NCI-H187 (cell line): ENCODE measurements around the gene SLC9A9.

ENCODE experiments used
- DNase-seq, 2 experiments: peaks; one replicate each; lab custom pipeline; 2025; lab: John Stamatoyannopoulos, UW

SLC9A9 gene

DNA sequence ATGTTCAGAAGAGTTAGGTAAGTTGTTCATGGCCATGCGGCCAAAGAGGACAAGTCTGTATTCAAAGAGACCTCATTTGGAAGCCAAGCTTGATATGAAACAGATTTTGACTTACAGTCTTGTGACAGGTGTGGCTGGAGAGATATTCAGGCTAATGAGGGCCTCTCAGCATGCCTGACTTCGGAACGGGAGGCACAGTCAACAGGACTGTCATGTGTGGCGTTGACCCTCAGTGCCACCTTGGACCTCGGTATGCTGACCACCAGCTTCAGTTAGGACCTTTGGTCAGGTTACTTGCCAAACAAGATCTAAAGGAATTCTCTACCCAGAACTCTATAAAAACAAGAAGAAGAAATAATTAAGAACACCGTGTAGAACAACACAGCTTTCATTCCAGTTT, 604.6 kb downstream of the SLC9A9 start:
- no peak for DNase-seq

DNA sequence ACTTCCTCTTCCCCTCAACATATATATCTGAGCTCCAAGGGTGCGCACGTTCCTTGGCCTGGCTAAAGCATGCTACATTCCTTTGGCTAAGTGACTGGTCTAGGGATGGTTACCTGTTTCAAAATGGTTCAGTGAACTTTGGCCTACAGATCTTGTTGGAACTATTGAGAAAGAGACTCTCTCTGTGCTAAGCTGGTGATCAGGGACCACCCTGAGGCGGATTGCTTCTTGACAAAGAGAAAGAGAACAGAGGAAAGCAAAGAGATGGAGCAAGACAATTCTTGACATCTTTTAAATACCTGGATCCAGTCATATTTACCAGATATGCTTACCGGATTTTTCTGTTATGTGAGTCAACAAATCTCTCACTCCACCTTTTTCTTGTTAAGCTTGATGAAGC, 605.6 kb downstream of the SLC9A9 start:
- no peak for DNase-seq

DNA sequence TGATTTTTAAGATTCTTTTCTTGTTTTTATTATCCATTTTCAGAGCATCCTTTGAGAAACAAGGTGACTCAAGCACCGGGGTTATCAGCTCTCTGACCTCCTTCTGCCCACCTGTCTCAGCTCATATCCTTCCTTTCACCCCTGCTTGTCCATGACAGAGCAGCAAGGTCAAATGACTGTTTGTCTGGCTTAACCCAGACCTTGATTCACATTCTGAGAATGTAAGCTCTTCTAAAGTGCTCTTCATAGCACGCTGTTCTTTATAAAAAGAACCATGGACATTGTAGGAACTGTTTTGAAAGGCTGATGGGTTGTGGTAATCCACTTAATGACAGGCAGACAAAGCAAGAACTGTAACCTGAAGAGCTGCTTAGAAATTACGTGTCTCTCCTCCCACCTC, 606.2 kb downstream of the SLC9A9 start:
- DNase-seq = no peak

DNA sequence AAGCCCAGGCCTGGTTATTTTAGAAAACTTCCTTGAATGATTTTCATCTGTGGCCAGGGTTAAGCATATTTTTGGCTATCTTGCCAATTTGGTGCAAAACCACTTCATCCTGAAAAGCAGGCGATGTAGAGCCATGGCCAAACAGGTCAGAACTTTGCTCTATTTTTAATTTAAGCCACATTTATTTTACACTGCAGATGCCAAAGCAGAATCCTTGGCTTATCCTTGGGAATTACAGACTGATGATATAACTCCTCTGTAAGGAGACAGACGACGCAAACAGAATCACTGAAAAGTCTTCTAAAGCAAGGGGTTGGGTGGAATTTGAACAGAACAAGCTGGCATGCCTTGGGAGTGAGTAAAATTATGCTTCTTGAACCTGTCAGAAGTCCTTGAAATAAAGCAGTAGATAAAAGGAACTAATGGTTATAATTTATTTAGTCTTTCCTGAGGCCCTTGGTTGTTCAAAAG, 606.8 kb downstream of the SLC9A9 start:
- DNase-seq = no peak

DNA sequence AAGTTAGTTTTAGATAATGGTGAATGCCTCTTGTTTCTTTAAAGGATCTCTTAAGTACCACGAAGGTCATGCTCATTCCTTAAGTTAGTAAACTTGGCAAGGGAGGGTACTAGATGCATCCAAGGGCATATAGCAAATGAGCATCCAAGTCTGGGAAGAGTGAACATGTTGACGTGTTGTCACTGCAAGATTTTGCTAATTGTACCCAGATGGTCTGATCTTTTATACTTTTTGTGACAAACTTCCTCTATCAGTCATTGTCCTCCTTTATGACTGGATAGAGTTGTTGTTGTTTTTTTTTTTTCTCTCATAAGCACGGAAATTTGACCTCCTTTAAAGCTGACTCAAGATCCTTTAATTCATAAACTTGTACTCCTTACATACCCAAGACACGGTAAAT, 607.4 kb downstream of the SLC9A9 start:
- DNase-seq = no peak

DNA sequence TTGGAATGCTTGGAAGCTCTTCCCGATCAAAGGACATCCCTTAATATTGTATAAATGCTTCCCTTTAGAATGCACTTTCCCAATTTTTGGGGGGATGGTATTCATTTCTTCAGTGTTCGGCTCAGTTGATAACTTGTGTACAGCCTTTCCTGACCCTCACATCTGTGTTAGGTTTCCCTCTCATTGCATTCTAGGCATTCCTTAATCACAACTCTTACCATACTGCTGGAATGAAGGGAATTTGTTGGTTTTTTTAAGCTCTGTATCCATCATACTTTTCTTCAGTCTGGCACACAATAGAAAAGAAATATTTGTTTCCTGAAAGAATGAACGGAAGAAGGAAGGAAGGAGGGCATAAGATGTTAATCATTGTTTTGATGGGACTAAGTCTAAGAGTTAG, 609.2 kb downstream of the SLC9A9 start:
- DNase-seq = no peak

DNA sequence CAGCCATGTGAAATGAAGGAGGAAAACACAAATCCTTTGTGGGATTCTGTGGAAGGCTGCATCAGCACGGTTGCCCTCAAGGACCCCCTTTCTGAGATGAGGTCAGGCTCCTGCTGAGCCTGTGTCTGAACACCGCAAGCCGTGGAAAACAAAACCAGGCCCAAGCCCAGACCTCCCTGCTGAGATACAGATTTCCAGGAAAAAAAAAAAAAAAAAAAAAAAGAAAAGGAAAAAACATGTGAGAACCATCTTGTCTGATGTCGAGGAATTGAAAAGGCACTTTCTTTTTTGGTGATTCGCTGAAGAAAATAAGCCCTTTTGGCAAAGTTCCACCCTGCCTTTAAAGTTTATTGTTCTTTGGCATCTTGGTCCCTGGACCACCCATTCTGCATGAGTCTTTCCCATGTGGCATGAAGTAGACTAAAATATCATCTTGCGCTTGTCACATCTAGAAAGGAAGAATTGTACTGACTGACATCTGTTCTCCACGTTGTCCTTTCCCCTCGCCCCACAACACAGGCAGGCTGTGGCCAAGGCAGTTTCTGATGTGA, 611.1 kb downstream of the SLC9A9 start:
- DNase-seq = no peak

DNA sequence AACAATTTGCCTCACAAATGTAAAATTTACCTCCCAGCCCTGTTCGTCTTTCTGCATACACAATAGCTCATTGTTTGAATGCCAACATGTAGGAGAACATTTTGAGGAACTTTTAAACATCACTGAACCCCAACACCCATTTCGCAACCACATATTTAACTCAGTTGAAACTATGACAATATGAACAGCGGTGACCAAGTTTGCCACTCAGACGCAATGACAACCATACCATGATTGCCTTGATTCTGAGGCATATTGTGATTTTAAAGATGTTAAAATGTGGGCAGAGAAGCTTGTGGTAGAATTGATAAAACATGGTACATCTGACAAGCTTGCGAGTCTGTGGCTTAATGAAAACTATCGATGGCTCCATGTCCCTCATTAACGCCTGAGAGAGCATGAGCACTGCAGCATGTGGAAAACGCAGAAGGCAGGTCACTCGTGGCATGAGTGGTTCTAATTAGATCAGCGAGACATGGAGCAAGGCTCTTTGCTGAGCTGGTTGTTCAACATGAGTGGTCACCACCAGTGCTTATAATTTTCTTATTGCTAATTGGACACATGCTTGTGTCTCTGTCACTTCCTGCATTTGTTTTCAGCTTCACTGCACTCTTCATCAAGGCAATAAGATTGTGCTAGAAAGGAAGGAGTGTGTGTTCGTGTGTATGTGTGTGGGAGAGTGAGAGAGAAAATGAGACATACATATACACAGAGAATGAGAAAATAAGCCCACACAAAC, 611.9 kb downstream of the SLC9A9 start:
- no peak for DNase-seq

DNA sequence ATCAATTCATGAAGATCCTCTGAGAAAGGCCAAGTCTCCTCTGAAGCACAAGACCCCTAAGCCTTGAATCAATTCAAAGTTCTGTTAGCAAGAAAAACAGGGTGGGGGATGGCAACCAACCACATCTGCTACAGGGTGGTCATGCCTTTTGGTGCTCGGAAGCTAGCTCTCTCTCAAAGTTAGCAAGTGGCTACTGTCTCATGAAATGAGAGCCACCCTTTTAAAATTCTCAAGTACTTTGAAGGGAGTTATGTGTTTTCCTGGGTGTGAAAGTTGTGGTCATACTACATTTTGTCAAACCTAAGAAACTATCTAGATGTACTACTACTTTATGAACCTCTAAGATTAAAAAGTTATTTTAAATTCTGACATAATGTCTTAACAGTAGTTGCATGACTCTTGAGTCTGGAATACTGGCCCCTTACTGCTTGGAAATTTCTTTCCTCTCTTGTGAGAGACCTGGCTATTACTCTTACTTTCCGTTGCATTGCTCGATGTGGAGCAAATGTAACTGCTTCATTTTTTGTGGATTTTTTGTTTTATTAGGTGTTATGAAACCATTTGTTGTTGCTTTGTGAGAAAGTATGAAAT, 612.6 kb downstream of the SLC9A9 start:
- no peak for DNase-seq

DNA sequence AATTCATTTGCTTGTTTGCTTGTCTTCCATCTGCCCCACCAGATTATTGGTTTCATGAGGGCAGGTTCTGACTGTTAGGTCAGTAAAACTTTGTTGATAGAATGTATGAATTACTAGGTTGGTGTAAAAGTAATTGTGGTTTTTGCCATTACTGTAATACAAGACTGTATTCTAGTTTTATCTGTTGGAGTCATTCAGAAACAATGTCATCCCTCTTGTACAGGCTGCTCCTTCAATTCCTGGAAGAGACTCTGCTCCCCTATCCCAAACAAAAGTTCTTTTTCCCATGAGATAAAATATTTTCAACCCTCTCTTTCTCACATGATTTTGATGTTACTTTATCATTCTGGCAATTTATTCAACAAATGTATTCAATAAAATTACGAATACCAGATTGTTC, 613.7 kb downstream of the SLC9A9 start:
- DNase-seq = no peak

DNA sequence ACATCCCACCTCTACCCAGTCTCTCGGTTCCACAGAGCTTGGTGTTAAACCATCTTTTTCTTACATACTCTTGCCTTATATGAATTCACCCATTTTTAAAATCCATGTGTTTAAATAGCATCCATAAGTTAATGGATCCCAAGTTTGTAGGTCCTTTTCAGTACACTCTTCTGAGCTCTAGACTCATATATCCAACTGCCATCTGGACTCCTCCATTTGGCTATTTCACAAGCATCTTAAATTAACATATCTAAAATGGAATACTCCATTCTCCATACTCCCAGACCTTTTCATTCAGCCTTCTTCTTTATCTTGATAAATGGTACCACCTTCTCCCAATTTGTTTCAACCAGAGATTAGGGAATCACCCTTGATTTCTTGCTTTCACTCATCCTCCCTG, 615.3 kb downstream of the SLC9A9 start:
- DNase-seq = no peak

DNA sequence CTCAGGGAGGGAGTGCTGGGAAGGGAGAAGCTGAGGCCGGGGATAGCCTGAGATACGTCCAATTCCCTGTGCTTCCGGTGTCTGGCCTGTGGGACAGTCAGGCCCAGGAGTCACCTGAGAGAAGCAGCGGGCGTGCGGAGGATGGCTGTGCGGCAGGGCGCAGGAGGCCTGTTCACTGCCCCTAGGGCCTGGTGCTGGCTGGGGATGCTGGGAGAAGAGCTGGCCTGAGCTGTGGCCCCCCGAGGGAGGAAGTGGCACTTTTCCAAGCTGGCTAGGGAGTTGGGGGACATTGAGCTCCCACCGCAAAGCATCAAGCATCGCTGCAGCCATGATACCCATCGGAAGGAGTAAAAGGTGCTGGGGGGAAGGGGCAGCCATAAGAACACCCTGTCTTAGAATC, 619.9 kb downstream of the SLC9A9 start:
- DNase-seq = no peak

DNA sequence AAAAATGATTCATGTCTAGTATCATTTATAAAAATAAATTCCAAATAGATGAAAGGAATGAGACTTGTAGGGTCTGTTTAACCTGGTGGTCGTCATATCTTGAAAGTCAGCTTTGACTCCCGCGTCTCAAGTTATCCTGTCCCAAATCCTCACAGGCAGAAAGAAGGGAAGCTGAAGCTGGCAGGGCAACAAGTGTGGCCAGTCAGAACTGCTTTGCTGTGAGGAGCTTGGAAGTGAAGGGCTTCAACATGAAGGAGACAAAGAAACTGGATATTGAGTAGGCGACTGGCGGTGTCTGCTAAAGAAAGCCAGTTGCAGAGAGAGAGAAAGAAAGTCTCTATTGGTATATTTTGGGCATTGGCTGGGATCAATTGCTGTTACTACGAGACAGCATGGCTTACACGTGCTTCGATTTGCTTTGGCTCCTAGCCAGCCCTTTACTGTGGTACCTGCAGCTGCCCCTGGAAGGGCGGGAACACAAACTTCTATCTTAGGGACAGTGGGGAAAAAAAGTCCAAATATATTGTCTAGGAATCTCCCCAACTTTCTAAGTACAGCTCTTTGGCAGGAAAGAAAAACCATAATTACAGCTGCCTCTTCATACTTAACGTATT, 621.5 kb downstream of the SLC9A9 start:
- no peak for DNase-seq

DNA sequence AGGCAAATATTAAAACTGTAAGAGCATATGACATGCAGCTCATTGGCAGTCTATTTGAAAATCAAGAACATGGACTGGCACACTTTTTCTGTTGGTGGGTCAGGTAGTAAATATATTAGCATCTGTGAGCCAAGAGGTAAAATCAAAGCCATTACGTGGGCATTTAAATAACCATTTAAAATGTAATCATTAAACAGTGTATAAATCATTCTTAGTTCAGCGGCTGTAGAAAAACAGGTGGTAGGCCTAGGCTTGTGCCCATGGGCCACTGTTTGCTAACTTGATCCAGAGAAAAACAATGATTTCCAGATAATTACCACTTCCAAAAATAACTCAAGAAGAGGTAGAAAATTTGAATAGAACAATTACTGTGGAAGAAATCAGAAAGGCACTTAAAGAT, 623.6 kb downstream of the SLC9A9 start:
- DNase-seq = no peak

DNA sequence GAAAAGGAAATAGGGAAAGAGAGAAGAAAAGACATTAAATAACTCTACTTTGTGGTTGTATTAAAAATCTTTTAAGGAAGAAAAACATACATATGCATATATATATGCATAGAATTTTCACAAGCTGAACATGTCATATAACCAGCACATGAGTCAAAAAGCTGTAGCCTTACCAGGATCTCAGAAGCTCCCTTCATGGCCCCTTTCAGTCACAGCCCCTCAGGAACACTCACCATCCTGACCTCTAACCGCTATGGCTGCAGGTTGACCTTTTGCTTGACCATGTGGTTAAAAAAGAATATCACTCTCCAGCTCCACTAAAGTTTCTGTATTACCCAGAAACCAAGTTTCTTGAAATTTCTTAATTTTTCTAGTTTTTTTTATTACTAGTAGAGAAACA, 625.3 kb downstream of the SLC9A9 start:
- no peak for DNase-seq

DNA sequence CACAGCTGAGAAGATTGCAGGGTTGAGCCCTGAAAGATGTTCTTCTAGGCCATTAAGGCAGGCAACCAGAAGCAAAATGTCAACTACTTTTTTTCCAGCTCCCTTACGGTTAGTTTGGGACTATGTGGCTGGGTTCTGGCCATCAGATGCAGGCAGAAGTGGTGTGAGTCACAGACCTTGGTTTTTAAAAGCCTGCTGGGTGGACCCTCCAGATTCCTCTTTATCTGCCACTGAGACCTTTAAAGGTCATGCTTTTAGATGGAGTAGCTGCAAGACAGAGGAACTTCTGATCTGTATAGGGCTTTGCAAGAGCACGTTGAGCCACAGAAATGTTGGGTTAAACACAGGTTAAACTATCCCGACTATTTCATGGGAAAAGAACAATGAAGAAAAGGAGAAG, 625.8 kb downstream of the SLC9A9 start:
- DNase-seq = no peak

DNA sequence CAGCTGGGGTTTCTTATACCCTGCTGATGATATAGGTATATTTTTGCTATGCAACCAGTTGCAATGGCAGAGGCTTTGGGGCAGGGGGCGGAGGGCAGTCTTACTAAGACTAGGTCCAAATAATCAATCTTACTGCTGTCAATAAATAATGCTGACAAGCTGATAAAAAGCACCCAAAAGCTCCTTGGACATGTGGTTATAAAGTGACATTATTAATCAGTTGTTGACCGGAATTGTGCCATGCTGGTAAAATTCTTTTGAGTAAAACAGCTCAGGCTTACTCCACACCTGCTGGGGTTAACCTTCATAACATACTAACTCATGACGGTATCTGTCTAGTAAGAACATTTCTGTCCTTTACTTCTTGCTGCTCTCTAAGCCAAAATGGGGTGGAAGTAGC, 626.8 kb downstream of the SLC9A9 start:
- no peak for DNase-seq

DNA sequence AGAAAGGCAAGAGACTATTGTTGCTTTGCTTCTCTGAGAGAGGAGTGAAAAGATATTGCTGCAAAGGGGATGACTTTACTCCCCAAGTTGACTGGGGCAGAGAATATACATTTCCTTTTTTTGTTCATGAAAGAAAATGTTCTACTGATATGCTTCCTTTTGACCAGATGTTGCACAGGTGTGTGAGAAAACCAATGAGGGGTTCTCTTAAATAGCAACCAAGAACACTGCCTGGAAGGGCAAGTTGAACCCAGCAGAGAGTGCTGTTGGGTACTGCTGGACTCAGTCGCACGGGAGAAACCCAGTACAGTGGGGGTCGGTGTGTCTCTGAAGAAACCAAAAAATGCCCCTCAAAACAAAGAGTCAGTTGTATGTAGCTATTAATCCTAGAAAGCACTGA, 627.5 kb downstream of the SLC9A9 start:
- DNase-seq = no peak

DNA sequence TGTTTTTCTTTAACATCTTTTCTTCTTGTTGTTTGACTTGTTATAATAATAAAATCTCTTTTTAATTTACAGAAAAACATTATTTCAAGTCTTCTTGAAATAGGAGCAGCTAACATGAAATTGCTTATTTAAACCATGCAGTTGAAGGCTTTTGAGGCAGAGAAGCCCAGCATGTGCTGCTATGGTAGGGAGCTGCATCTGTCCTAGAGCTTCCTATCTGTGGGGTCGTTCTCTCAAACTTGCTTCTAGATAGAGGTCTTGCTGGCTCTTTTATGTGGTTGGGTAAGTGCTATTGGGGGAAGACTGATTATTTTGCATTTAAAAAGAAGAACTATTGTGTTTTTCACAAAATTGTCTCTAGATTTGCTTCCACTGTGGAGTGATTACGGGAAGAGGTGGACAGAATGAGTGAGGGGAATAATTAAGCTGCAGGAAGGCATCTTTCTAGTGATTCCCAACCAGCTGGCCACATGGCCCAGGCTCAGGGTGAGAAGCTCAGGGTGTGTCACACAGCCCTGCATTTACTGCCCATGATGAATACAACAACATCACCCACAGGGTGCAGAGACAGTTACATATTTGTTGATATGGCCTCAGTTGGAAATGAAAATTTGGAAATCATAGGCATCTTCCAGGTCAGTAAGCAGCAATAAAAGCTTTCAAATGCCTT, 630.0 kb downstream of the SLC9A9 start:
- no peak for DNase-seq

DNA sequence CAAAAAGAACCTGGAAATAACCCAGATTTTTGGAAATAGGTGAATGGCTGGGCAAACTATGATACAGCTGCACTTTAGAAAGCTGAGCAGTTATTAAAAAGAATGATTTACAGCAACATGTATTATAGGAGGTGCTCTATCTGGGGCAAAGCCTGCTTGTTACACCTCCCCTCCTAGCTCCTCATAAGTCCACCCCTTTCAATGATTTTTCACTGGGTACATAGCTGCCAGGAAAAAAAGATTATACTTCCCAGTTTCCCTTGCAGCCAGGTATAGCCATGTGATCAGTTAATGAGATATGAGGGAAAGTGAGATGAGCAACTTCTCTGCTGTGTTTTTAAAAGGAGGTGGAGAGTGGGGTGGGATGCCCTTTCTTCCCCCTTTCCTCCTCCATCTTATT, 631.0 kb downstream of the SLC9A9 start:
- no peak for DNase-seq

DNA sequence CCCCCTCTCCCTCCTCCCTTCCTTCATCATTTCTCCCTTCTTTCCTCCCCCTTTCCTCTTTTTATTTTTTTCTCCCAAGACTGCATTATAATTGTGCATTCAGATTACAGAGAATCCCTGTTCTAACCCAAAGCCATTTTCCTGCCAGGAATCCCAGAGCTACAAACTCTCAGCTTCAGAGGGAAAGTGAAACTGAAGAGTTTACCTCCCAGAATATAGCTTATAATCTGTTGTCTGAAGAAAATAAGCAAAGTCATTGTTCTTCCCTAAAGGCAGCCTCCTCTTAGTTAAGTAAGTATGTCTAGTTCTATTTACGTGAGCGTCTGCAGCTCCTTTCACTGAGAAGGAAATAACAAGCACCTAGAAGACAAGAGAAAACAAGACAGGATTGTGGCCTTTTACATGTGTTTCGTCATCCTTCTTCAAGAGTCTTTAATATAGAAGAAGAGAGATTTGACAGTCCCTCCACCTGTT, 631.5 kb downstream of the SLC9A9 start:
- no peak for DNase-seq
